Endothelial cell of umbilical vein (primary cell): Measurements from ENCODE around the gene POLR1H. TPM values are rescaled to one million over a fixed set of nuclear protein-coding genes. Genes with fewer than 3 reads are reported as not detected.
A peak's percentile ranks its signal among the peaks of the same experiment; 100 is the strongest.

Experiments
- BruUV-seq: library from RNA; stranded (reverse); fragments of 400-500 nt; replicated peaks from 2 replicates; lab custom pipeline; 2021; lab: Mats Ljungman, UMichigan
- CTCF ChIA-PET: fragments of 300-600, 350-600 bp; sonication (Branson Sonifier 250); formaldehyde crosslinking; loops from one replicate; lab custom pipeline; 2021; ENCODE audit warnings: antibody characterized with exemption, inconsistent platforms; lab: Charles Lee
- POLR2A ChIA-PET: fragments of 300-600, 350-600 bp; sonication (Branson Sonifier 250); formaldehyde crosslinking; loops from one replicate; lab custom pipeline; 2021; ENCODE audit warnings: antibody characterized with exemption, inconsistent platforms; lab: Charles Lee
- DNase-seq: peaks from one replicate; pipeline ENCODE4 v3.0.0-alpha.2; 2011; ENCODE audit warnings: low read depth, low spot score
- FAIRE-seq: peaks from 2 replicates; lab custom pipeline; 2011; peaks lifted over from hg19 to GRCh38; lab: Jason Lieb, UNC
- H2AFZ ChIP-seq: 2 replicates; pipeline ENCODE4 v1.6.0; 2012; ENCODE audit warnings: low read depth, low read length, control low read depth, inconsistent platforms
- H3K27ac ChIP-seq: 2 replicates; pipeline ENCODE4 v1.5.1; 2011; ENCODE audit warnings: low read depth, mild to moderate bottlenecking, control low read depth, low read length, moderate library complexity; ENCODE audit not compliant: insufficient read depth
- H3K27me3 ChIP-seq, 2 experiments: 2 replicates each; pipeline versions ENCODE4 v1.6.0 to v1.6.1; 2011; ENCODE audit warnings: low read length in 2 of 2, mixed read lengths in 1 of 2; ENCODE audit not compliant: control insufficient read depth in 2 of 2, insufficient read depth in 2 of 2
- H3K36me3 ChIP-seq, 2 experiments: 2 replicates in 1 of 2; 3 replicates in 1 of 2; pipeline ENCODE4 v1.5.1; 2011; ENCODE audit warnings: low read length in 2 of 2, mild to moderate bottlenecking in 1 of 2, moderate library complexity in 1 of 2; ENCODE audit not compliant: control insufficient read depth in 2 of 2, insufficient read depth in 2 of 2; ENCODE audit errors: extremely low read depth in 1 of 2
- H3K4me1 ChIP-seq: 3 replicates; pipeline ENCODE4 v1.5.1; 2011; ENCODE audit warnings: mild to moderate bottlenecking, low read length; ENCODE audit not compliant: control insufficient read depth, insufficient read depth; ENCODE audit errors: extremely low read depth
- H3K4me2 ChIP-seq: 2 replicates; pipeline ENCODE4 v1.6.1; 2011; ENCODE audit warnings: low read length, control low read depth, mixed read lengths; ENCODE audit not compliant: insufficient read depth
- H3K4me3 ChIP-seq, 3 experiments: fragments of 200-600 bp in 1 of 3; sonication (generic), shearing (Covaris generic) in 1 of 3; replicated peaks in 1 of 3; 2 replicates each; pipeline ENCODE4 v1.5.1; 2011 to 2016; ENCODE audit warnings: control low read depth in 3 of 3, low read length in 3 of 3, mild to moderate bottlenecking in 2 of 3, inconsistent platforms in 1 of 3, low read depth in 1 of 3, moderate library complexity in 1 of 3; ENCODE audit not compliant: insufficient read depth in 1 of 3
- H3K79me2 ChIP-seq: 2 replicates; pipeline ENCODE4 v1.6.0; 2012; ENCODE audit warnings: low read length, inconsistent platforms; ENCODE audit not compliant: control insufficient read depth, insufficient read depth
- H3K9ac ChIP-seq: replicated peaks from 2 replicates; pipeline ENCODE3; 2011; ENCODE audit warnings: low read length, control low read depth; ENCODE audit not compliant: insufficient read depth; ENCODE audit errors: extremely low read depth
- H3K9me1 ChIP-seq: replicated peaks from 3 replicates; pipeline ENCODE4 v1.6.0; 2011; ENCODE audit warnings: mild to moderate bottlenecking, low read length; ENCODE audit not compliant: control insufficient read depth, insufficient read depth; ENCODE audit errors: extremely low read depth
- H3K9me3 ChIP-seq: replicated peaks from 2 replicates; pipeline ENCODE4 v1.5.1; 2012; ENCODE audit warnings: low read length, inconsistent platforms; ENCODE audit not compliant: control insufficient read depth, insufficient read depth
- H4K20me1 ChIP-seq: replicated peaks from 2 replicates; pipeline ENCODE3; 2011; ENCODE audit warnings: mild to moderate bottlenecking, low read length; ENCODE audit not compliant: control insufficient read depth, insufficient read depth; ENCODE audit errors: extremely low read depth
- EZH2 ChIP-seq: IDR thresholded peaks from 2 replicates; pipeline ENCODE4 v1.6.1; 2012; ENCODE audit warnings: borderline replicate concordance, low read depth, mild to moderate bottlenecking, moderate library complexity, low read length, inconsistent platforms; ENCODE audit not compliant: severe bottlenecking
- FOS ChIP-seq: IDR thresholded peaks from 2 replicates; pipeline ENCODE4 v1.6.1; 2011; ENCODE audit warnings: mild to moderate bottlenecking, low read length, moderate library complexity, borderline replicate concordance; ENCODE audit not compliant: insufficient read depth
- GATA2 ChIP-seq: IDR thresholded peaks from 2 replicates; pipeline ENCODE4 v1.7.0; 2011; ENCODE audit warnings: low read depth, mild to moderate bottlenecking, moderate library complexity, mixed read lengths, low read length; ENCODE audit not compliant: insufficient read length, insufficient read depth
- JUN ChIP-seq: IDR thresholded peaks from 2 replicates; pipeline ENCODE4 v1.6.1; 2011; ENCODE audit warnings: borderline replicate concordance, low read depth; ENCODE audit not compliant: insufficient read length, insufficient read depth
- MYC ChIP-seq: IDR thresholded peaks from one replicate; pipeline ENCODE4 v1.6.1; 2011; ENCODE audit warnings: mild to moderate bottlenecking, low read depth, low read length
- POLR2A ChIP-seq: IDR thresholded peaks from 2 replicates; pipeline ENCODE4 v1.6.1; 2012; ENCODE audit warnings: low read depth, mild to moderate bottlenecking, control low read depth, low read length
- POLR2AphosphoS5 ChIP-seq: IDR thresholded peaks from 2 replicates; pipeline ENCODE4 v1.6.1; 2012; ENCODE audit warnings: low read depth, mild to moderate bottlenecking, control low read depth, low read length, moderate library complexity; ENCODE audit not compliant: insufficient read depth
- dilution Hi-C: fragments of 300-500 bp; cut with MboI; formaldehyde crosslinking; loops from one replicate; pipeline ENCODE4 v1.15.0; 2019; ENCODE audit warnings: low sequenced_read_pairs; ENCODE audit not compliant: extremely low pct_ligation_motif_present
- intact Hi-C: fragments of 100-400 bp; cut with micrococcal nuclease; formaldehyde crosslinking; loops from one replicate; pipeline ENCODE4 v1.10.0; 2022
- polyA plus RNA-seq, 4 experiments: library from polyadenylated mRNA; depleted of rRNA in 3 of 4; stranded (reverse) in 3 of 4; unstranded in 1 of 4; fragments of >200 nt; gene quantifications; 2 replicates each; pipeline versions ENCODE4 v1.2.1 to v1.2.3, GENCODE V29; 2011 to 2012; ENCODE audit warnings: missing spikeins in 1 of 4
- total RNA-seq: library from RNA; stranded (reverse); gene quantifications from 2 replicates; pipeline ENCODE4 v1.2.3, GENCODE V29; 2021
- TF ChIP-seq, protein P1 (sequence below), 2 donors: IDR thresholded peaks; 1 replicate in 1 of 2; 2 replicates in 1 of 2; pipeline ENCODE4 v1.5.1; 2011; ENCODE audit warnings: low read length in 2 of 2, mild to moderate bottlenecking in 2 of 2, moderate library complexity in 2 of 2, control low read depth in 1 of 2, inconsistent platforms in 1 of 2, low read depth in 1 of 2; ENCODE audit not compliant: insufficient read depth in 1 of 2; ENCODE audit errors: extremely low read depth in 1 of 2
- TF ChIP-seq, protein P2 (sequence below): IDR thresholded peaks from 2 replicates; pipeline ENCODE4 v1.6.1; 2011; ENCODE audit not compliant: insufficient read depth, insufficient read length

POLR1H gene
- total and polyA plus RNA-seq, 2 donors (not counting 3 experiments of a cell fraction or from before 2014, with no cell fraction given): 32.5 to 65.3 TPM

DNA sequence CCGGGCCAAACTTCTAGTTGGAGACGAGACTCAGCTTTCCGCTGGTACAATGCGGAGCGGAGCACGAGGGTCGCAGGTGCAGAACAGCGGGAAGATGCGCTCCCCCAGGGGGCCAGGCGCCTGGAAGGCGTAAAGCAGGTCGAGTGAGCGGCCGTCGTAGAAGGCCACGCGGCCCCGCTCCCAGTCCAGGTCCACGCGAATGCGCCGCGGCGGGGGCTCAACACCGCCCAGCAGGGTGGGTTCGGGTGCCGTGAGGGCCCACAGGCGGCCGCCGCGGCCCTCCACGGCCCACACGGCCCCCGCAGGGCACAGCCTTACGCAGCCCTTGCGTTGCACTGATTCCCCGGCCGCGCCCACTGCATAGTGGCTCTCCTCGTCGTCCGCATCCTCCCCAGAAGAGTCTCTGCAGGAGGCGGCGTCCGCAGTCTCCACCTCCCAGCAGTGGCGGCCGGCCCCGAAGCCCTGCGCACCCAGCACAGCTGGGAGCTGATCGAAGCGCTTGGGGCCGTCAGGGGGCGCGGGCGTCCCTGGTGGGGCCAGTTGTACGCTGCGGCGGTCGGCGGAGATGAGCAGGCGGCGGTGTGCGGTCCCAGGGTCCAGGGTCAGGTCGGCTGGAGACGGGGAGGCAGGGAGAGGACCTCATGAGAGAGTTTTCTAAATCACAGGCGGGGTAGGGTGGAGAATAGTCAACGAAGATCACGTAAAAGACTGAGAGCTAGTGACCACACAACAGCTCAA lies 10.2 kb downstream of the POLR1H start:
- TF ChIP-seq POLR2A: peak; percentile 35
- no peak for TF ChIP-seq JUN
- peak; percentile 91 for TF ChIP-seq EZH2
- TF ChIP-seq, protein P1, sequence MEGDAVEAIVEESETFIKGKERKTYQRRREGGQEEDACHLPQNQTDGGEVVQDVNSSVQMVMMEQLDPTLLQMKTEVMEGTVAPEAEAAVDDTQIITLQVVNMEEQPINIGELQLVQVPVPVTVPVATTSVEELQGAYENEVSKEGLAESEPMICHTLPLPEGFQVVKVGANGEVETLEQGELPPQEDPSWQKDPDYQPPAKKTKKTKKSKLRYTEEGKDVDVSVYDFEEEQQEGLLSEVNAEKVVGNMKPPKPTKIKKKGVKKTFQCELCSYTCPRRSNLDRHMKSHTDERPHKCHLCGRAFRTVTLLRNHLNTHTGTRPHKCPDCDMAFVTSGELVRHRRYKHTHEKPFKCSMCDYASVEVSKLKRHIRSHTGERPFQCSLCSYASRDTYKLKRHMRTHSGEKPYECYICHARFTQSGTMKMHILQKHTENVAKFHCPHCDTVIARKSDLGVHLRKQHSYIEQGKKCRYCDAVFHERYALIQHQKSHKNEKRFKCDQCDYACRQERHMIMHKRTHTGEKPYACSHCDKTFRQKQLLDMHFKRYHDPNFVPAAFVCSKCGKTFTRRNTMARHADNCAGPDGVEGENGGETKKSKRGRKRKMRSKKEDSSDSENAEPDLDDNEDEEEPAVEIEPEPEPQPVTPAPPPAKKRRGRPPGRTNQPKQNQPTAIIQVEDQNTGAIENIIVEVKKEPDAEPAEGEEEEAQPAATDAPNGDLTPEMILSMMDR (IDR thresholded peaks at IDR 0.05; ENCODE audit: extremely low read depth in 1 of 2, insufficient read depth in 1 of 2, low read depth in 1 of 2, low read length in 2 of 2): peak in 1 of 2 donors; percentile 23
- ChIA-PET POLR2A (no interaction called here), CTCF (interaction anchor here (0.7 to 2.0 kb wide), 5 partner anchors 11 to 60 kb away, joined by 3 to 8 read pairs (median 4); partner anchors contain the start of gene POLR1H)
- no peaks in the 10 kb centered on the region for H3K79me2 ChIP-seq
- intact Hi-C loops: no loop called here
- no peaks in the 10 kb centered on the region for H3K9me1 ChIP-seq
- no peak overlapping the region for H3K27ac ChIP-seq
- no peaks in the 10 kb centered on the region for H3K36me3 ChIP-seq
- peak overlapping the region; percentile 6 for H3K4me2 ChIP-seq
- H3K4me3 ChIP-seq: no peak overlapping the region
- H3K27me3 ChIP-seq: peaks cover 54 to 61% of the 10 kb centered on the region in 2 experiments
- H3K4me1 ChIP-seq: peaks cover 10% of the 10 kb centered on the region
- H2AFZ ChIP-seq: no peak overlapping the region
- H3K9ac ChIP-seq: no peak overlapping the region
- no peaks in the 10 kb centered on the region for H4K20me1 ChIP-seq
- dilution Hi-C loops: no loop called here
- no TSS peak for BruUV-seq
- no peaks in the 10 kb centered on the region for H3K9me3 ChIP-seq
- FAIRE-seq (peak; percentile 55), DNase-seq (peak; percentile 11)

DNA sequence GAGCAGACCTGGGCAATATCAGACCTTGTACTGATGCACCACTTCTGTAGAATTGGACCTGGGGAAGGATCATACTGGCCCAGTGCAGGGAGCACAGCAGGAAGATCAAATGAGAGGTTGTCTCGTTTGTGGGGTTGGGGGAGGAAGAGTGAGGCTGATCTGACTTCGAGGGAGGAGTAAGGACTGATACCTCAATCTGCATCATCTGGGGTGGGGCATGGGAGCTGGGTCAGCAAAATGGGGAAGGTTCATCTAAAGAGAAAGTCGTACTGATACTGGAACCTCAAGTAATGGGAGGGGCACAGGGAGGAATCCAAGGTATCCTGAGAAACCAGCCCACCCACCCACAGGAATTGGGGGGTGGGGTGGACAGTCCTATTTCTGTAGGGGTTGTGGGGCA lies 10.8 kb downstream of the POLR1H start:
- Histone ChIP-seq H3K27me3 (peaks cover 60 to 67% of the 10 kb centered on the region in 2 experiments), H3K9me1 (no peaks in the 10 kb centered on the region), H3K79me2 (no peaks in the 10 kb centered on the region), H3K4me3 (no peak overlapping the region), H3K27ac (no peak overlapping the region), H3K36me3 (no peaks in the 10 kb centered on the region), H3K4me2 (no peak overlapping the region), H4K20me1 (no peaks in the 10 kb centered on the region), H3K9ac (no peak overlapping the region), H2AFZ (no peak overlapping the region), H3K9me3 (no peaks in the 10 kb centered on the region), H3K4me1 (peaks cover 7% of the 10 kb centered on the region)
- POLR2A ChIA-PET: no interaction called here
- intact Hi-C loops: no loop called here
- CTCF ChIA-PET: interaction anchor here (1.0 to 2.0 kb wide), 4 partner anchors 11 to 60 kb away, joined by 4 to 8 read pairs (median 4); partner anchors contain the start of gene POLR1H
- dilution Hi-C loops: no loop called here
- no TSS peak for BruUV-seq
- no peak for DNase-seq
- FAIRE-seq: no peak
- TF ChIP-seq, protein P2, sequence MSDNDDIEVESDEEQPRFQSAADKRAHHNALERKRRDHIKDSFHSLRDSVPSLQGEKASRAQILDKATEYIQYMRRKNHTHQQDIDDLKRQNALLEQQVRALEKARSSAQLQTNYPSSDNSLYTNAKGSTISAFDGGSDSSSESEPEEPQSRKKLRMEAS: no peak
- TF ChIP-seq FOS: no peak
- no peak for TF ChIP-seq MYC
- no peak for TF ChIP-seq POLR2AphosphoS5
- TF ChIP-seq EZH2: no peak
- no peak for TF ChIP-seq GATA2
- no peak for TF ChIP-seq JUN
- TF ChIP-seq, protein P1 (IDR thresholded peaks at IDR 0.05; ENCODE audit: extremely low read depth in 1 of 2, insufficient read depth in 1 of 2, low read depth in 1 of 2, low read length in 2 of 2): no peak
